ENCODE results near the gene TUBA1A. TPM values are rescaled to one million over a fixed set of nuclear protein-coding genes. Genes with fewer than 3 reads are reported as not detected.
"Not testable (repeated sequence)": the region's sequence is repeated elsewhere in the genome, so short reads cannot be mapped to it uniquely, and the experiment has no call there.

Gene TUBA1A
- total and polyA plus RNA-seq, 4 donors, result 89.7 to 270 (median 259) TPM

DNA sequence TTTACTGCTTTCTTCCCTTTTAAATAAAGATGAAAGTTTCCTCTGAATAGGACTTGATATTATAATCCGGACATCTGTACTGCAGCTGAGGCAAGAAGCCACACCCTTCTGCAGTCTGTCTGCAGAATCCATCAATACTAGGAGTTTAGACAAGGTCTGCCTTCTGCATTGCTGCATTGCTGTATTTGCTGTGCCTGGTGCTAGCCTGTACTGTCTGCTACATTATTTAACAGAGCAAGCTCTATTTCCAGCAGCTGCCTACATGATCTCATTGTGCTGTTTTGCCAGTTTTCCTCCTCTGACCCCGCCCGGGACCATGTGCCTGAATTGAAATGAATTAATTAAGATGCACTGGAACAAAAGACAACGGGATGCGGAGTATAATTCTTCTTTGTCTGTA is 1.7 kb downstream of the TUBA1A start:
- 40 to 70% methylated on average over 5 of the region's 5 CpGs for whole genome bisulfite sequencing, 2 donors
- Histone ChIP-seq H3K27ac (ENCODE audit: low read depth in 1 of 2, low read length in 1 of 2) (peak overlapping the region in 1 of 2 donors; percentile 63), H3K36me3 (ENCODE audit: control insufficient read depth in 4 of 4, insufficient read depth in 4 of 4, low read length in 4 of 4) (peaks cover 5 to 15% (median 8%) of the 10 kb centered on the region in 4 donors), H3K4me1 (ENCODE audit: control insufficient read depth in 5 of 5, insufficient read depth in 5 of 5, low read length in 5 of 5) (peaks cover 0 to 18% (median 1%) of the 10 kb centered on the region in 5 donors), H3K9ac (ENCODE audit: insufficient read depth in 1 of 2, low read length in 2 of 2) (peak overlapping the region in 1 of 2 donors; percentile 57), H3K27me3 (ENCODE audit: control insufficient read depth in 3 of 3, insufficient read depth in 3 of 3, low read length in 2 of 3) (no peaks in the 10 kb centered on the region), H3K9me3 (ENCODE audit: control insufficient read depth in 4 of 4, insufficient read depth in 3 of 4, low read length in 3 of 4) (no peaks in the 10 kb centered on the region), H3K4me3 (peak overlapping the region; percentile 9)
- DNase-seq, result peak; percentile 63 to 80 (median 79)
- ATAC-seq (ENCODE audit: insufficient read depth, low FRiP score), result no peak
- TF ChIP-seq, protein P1, sequence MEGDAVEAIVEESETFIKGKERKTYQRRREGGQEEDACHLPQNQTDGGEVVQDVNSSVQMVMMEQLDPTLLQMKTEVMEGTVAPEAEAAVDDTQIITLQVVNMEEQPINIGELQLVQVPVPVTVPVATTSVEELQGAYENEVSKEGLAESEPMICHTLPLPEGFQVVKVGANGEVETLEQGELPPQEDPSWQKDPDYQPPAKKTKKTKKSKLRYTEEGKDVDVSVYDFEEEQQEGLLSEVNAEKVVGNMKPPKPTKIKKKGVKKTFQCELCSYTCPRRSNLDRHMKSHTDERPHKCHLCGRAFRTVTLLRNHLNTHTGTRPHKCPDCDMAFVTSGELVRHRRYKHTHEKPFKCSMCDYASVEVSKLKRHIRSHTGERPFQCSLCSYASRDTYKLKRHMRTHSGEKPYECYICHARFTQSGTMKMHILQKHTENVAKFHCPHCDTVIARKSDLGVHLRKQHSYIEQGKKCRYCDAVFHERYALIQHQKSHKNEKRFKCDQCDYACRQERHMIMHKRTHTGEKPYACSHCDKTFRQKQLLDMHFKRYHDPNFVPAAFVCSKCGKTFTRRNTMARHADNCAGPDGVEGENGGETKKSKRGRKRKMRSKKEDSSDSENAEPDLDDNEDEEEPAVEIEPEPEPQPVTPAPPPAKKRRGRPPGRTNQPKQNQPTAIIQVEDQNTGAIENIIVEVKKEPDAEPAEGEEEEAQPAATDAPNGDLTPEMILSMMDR (IDR thresholded peaks at IDR 0.05; ENCODE audit: control extremely low read depth, extremely low read depth), result no peak

DNA sequence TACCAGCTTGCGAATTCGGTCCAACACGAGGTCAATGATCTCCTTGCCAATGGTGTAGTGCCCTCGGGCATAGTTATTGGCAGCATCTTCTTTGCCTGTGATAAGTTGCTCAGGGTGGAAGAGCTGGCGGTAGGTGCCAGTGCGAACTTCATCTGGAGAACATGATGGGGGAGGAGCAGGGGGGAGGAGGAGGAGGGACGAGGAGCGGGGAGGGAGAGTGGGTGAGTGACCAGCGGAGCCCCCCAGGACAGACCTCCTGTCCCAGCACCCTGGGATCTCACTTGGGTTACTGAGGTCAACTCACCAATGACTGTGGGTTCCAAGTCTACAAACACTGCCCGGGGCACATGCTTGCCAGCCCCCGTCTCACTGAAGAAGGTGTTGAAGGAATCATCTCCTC is 2.6 kb downstream of the TUBA1A start:
- DNase-seq; H3K9ac ChIP-seq (ENCODE audit: insufficient read depth in 1 of 2, low read length in 2 of 2); H3K27ac ChIP-seq (ENCODE audit: low read depth in 1 of 2, low read length in 1 of 2); ATAC-seq (ENCODE audit: insufficient read depth, low FRiP score); H3K9me3 ChIP-seq (ENCODE audit: control insufficient read depth in 4 of 4, insufficient read depth in 3 of 4, low read length in 3 of 4); H3K4me3 ChIP-seq; H3K27me3 ChIP-seq (ENCODE audit: control insufficient read depth in 3 of 3, insufficient read depth in 3 of 3, low read length in 2 of 3): not testable (repeated sequence)
- WGBS, 2 donors, result 89 to 92% methylated on average over 11 of the region's 11 CpGs
- Histone ChIP-seq H3K36me3 (ENCODE audit: control insufficient read depth in 4 of 4, insufficient read depth in 4 of 4, low read length in 4 of 4) (peaks cover 5 to 15% (median 8%) of the 10 kb centered on the region in 4 donors), H3K4me1 (ENCODE audit: control insufficient read depth in 5 of 5, insufficient read depth in 5 of 5, low read length in 5 of 5) (peaks cover 0 to 18% (median 1%) of the 10 kb centered on the region in 5 donors)

DNA sequence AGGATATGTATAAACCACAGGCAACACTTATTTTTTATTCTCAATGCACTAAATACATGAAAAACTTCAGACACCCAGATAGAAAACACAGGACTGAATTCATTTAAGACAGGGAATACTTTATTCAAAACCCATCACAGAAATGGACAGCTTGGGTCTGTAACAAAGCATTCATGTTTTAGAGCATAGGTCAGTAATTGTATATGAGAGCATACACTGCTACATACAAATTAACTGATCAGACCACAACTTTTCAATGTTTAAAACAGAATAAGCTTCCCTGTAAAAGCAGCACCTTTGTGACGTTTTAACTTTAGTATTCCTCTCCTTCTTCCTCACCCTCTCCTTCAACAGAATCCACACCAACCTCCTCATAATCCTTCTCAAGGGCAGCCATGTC is 4.2 kb downstream of the TUBA1A start:
- DNase-seq; ATAC-seq (ENCODE audit: insufficient read depth, low FRiP score); H3K27me3 ChIP-seq (ENCODE audit: control insufficient read depth in 3 of 3, insufficient read depth in 3 of 3, low read length in 2 of 3); H3K9ac ChIP-seq (ENCODE audit: insufficient read depth in 1 of 2, low read length in 2 of 2); H3K9me3 ChIP-seq (ENCODE audit: control insufficient read depth in 4 of 4, insufficient read depth in 3 of 4, low read length in 3 of 4); H3K4me3 ChIP-seq; H3K27ac ChIP-seq (ENCODE audit: low read depth in 1 of 2, low read length in 1 of 2): not testable (repeated sequence)
- Histone ChIP-seq H3K4me1 (ENCODE audit: control insufficient read depth in 5 of 5, insufficient read depth in 5 of 5, low read length in 5 of 5) (peaks cover 0 to 17% (median 1%) of the 10 kb centered on the region in 5 donors), H3K36me3 (ENCODE audit: control insufficient read depth in 4 of 4, insufficient read depth in 4 of 4, low read length in 4 of 4) (peaks cover 5 to 15% (median 8%) of the 10 kb centered on the region in 4 donors)
- 77 to 84% methylated on average over 1 of the region's 1 CpG for WGBS, 2 donors

DNA sequence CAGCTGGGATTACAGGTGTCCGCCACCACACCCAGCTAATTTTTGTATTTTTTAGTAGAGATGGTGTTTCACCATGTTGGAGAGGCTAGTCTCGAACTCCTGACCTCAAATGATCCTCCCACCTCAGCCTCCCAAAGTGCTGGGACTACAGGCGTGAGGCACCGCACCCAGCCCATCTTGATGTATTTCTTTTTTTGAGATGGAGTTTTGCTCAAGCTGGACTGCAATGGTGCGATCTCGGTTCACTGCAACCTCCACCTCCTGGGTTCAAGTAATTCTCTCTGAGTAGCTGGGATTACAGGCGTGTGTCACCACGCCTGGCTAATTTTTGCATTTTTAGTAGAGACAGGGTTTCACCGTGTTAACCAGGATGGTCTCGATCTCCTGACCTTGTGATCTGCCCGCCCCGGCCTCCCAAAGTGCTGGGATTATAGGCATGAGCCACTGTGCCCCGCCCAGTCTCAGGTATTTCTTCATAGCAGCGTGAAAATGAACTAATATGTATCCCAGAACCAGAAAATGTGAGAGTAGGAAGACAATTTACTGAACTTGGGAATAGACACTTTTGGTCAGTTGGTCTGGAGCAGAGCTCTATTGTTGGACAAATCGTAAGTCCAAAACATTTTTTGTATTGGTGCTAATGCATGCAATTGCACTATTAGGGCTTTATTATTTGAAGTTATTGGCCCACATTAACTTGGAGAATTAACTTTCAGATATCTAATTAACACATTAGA is 5.5 kb downstream of the TUBA1A start:
- H3K9ac ChIP-seq (ENCODE audit: insufficient read depth in 1 of 2, low read length in 2 of 2); DNase-seq; H3K27me3 ChIP-seq (ENCODE audit: control insufficient read depth in 3 of 3, insufficient read depth in 3 of 3, low read length in 2 of 3); H3K27ac ChIP-seq (ENCODE audit: low read depth in 1 of 2, low read length in 1 of 2); ATAC-seq (ENCODE audit: insufficient read depth, low FRiP score); H3K4me3 ChIP-seq; H3K9me3 ChIP-seq (ENCODE audit: control insufficient read depth in 4 of 4, insufficient read depth in 3 of 4, low read length in 3 of 4): not testable (repeated sequence)
- Histone ChIP-seq H3K4me1 (ENCODE audit: control insufficient read depth in 5 of 5, insufficient read depth in 5 of 5, low read length in 5 of 5) (peaks cover 0 to 11% (median 1%) of the 10 kb centered on the region in 5 donors), H3K36me3 (ENCODE audit: control insufficient read depth in 4 of 4, insufficient read depth in 4 of 4, low read length in 4 of 4) (peaks cover 5 to 15% (median 8%) of the 10 kb centered on the region in 4 donors)
- 89 to 94% methylated on average over 15 of the region's 15 CpGs for WGBS, 2 donors

DNA sequence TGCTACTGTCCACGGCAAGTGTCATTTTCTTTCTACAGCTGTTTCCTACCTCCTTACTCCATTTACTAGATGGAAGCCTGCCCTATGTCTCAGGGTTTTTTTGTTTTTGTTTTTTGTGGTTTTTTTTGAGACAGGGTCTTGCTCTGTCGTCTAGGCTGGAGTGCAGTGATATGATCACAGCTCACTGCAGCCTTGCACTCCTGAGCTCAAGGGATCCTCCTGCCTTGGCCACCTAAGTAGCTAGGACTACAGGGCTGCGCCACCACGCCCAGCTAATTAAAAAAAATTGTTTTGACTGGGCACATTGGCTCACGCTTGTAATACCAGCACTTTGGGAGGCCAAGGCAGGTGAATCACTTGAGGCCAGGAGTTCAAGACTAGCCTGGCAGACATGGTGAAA is 14.7 kb downstream of the TUBA1A start:
- Histone ChIP-seq H3K27me3 (ENCODE audit: control insufficient read depth in 3 of 3, insufficient read depth in 3 of 3, low read length in 2 of 3) (no peaks in the 10 kb centered on the region), H3K4me3 (no peak overlapping the region), H3K4me1 (ENCODE audit: control insufficient read depth in 5 of 5, insufficient read depth in 5 of 5, low read length in 5 of 5) (no peaks in the 10 kb centered on the region), H3K9ac (ENCODE audit: insufficient read depth in 1 of 2, low read length in 2 of 2) (no peak overlapping the region), H3K9me3 (ENCODE audit: control insufficient read depth in 4 of 4, insufficient read depth in 3 of 4, low read length in 3 of 4) (no peaks in the 10 kb centered on the region), H3K27ac (ENCODE audit: low read depth in 1 of 2, low read length in 1 of 2) (no peak overlapping the region), H3K36me3 (ENCODE audit: control insufficient read depth in 4 of 4, insufficient read depth in 4 of 4, low read length in 4 of 4) (no peaks in the 10 kb centered on the region)
- TF ChIP-seq, protein P1 (IDR thresholded peaks at IDR 0.05; ENCODE audit: control extremely low read depth, extremely low read depth), result no peak
- WGBS, 2 donors, result 78 to 85% methylated on average over 5 of the region's 5 CpGs
- DNase-seq (no peak), ATAC-seq (ENCODE audit: insufficient read depth, low FRiP score) (no peak)

Measured in lung (tissue), 12 donors.